Measurements from ENCODE around the gene M6PR.

DNA sequence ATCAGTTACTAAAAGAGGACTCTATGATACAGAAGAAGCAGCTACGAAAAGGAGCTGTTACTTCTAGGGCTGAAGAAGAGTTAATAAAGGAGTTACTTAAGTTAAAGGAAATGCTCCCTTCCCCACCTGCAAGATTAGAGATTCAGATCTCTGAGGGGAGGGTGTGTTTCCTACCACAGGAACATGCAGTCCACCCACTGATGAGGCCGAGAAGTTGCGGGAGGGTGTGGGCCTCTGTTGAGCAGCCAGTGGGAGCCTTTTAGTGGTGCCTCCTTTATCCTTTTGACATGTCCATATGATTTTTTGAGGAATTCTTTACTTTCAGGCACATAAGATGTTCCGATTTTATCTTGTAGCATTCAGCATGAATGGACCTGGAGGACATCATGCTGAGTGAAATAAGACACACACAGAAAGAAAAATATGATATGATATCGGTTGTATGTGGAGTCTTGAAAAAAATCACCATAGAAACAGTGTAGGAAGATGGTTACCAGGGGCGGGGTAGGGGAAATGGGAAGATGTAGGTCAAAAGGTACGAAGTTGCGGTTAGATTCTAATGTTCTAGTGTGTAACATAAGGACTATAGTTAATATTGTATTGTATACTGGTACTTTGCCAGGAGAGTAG is 4.4 kb upstream of the M6PR start:
- TF ChIP-seq SP1 (IDR thresholded peaks at IDR 0.05) (no peak), TARDBP (IDR thresholded peaks at IDR 0.05) (no peak), HDGF (IDR thresholded peaks at IDR 0.05; ENCODE audit: borderline replicate concordance) (no peak), FOXM1 (IDR thresholded peaks at IDR 0.05; ENCODE audit: borderline replicate concordance) (no peak), ELF4 (IDR thresholded peaks at IDR 0.05) (no peak), CTBP1 (IDR thresholded peaks at IDR 0.05; ENCODE audit: borderline replicate concordance) (no peak), BHLHE40 (IDR thresholded peaks at IDR 0.05; ENCODE audit: borderline replicate concordance) (no peak), ZNF384 (IDR thresholded peaks at IDR 0.05) (no peak), SUZ12 (IDR thresholded peaks at IDR 0.05) (no peak), LEF1 (IDR thresholded peaks at IDR 0.05; ENCODE audit: borderline replicate concordance) (no peak), FOXA1 (IDR thresholded peaks at IDR 0.05) (no peak), L3MBTL2 (conservative IDR thresholded peaks at IDR 0.05) (no peak)

Measured in HEK293T (cell line).